Lung (tissue), 12 donors: ENCODE measurements around the gene PDS5B. TPM values are rescaled to one million over a fixed set of nuclear protein-coding genes. Genes with fewer than 3 reads are reported as not detected.

Experiments
- ATAC-seq: fragments of 200-7000 bp; cut with Tn5 transposase; one replicate; pipeline ENCODE4 v1.9.1; 2020; ENCODE audit warnings: moderate number of reproducible peaks; ENCODE audit not compliant: insufficient read depth, low FRiP score
- DNase-seq, 3 donors: peaks; one replicate each; pipeline ENCODE4 v3.0.0-alpha.2; 2013 to 2017
- H3K27ac ChIP-seq, 2 donors: one replicate each; pipeline ENCODE4 v1.5.1; 2013; ENCODE audit warnings: mild to moderate bottlenecking in 2 of 2, moderate library complexity in 2 of 2, control low read depth in 1 of 2, inconsistent platforms in 1 of 2, low read depth in 1 of 2, low read length in 1 of 2
- H3K27me3 ChIP-seq, 3 donors: one replicate each; pipeline ENCODE4 v1.5.1; 2013; ENCODE audit warnings: low read length in 2 of 3; ENCODE audit not compliant: control insufficient read depth in 3 of 3, insufficient read depth in 3 of 3
- H3K36me3 ChIP-seq, 4 donors: one replicate each; pipeline ENCODE4 v1.5.1; 2013; ENCODE audit warnings: low read length in 4 of 4, mild to moderate bottlenecking in 1 of 4, moderate library complexity in 1 of 4; ENCODE audit not compliant: control insufficient read depth in 4 of 4, insufficient read depth in 4 of 4
- H3K4me1 ChIP-seq, 5 donors: one replicate each; pipeline ENCODE4 v1.5.1; 2013; ENCODE audit warnings: low read length in 5 of 5, mild to moderate bottlenecking in 2 of 5, moderate library complexity in 1 of 5; ENCODE audit not compliant: control insufficient read depth in 5 of 5, insufficient read depth in 5 of 5
- H3K4me3 ChIP-seq: one replicate; pipeline ENCODE4 v1.5.1; 2013; ENCODE audit warnings: mild to moderate bottlenecking, control low read depth, moderate library complexity
- H3K9ac ChIP-seq, 2 donors: one replicate each; pipeline ENCODE4 v1.5.1; 2013; ENCODE audit warnings: low read length in 2 of 2, control low read depth in 1 of 2; ENCODE audit not compliant: insufficient read depth in 1 of 2
- H3K9me3 ChIP-seq, 4 donors: one replicate each; pipeline ENCODE4 v1.5.1; 2013; ENCODE audit warnings: low read length in 3 of 4, mild to moderate bottlenecking in 1 of 4, moderate library complexity in 1 of 4; ENCODE audit not compliant: control insufficient read depth in 4 of 4, insufficient read depth in 3 of 4
- WGBS, 2 donors: extraction: QIAGEN DNeasy Blood & Tissue Kit; methylation state at CpG; one replicate each; pipeline ENCODE4 v1.1.7; 2013; 5-methylcytosine and 5-hydroxymethylcytosine counted together
- polyA plus RNA-seq, 2 donors: library from polyadenylated mRNA; stranded (reverse); fragments of 200-250 nt; gene quantifications; one replicate each; pipeline ENCODE4 v1.2.1, GENCODE V29; 2013
- total RNA-seq, 2 donors: library from RNA; depleted of rRNA in 1 of 2; stranded (reverse); fragments of >200 nt in 1 of 2; gene quantifications; one replicate each; pipeline ENCODE4 v1.2.1, GENCODE V29; 2014 to 2021
- TF ChIP-seq, protein P1 (sequence below): IDR thresholded peaks from 2 replicates; pipeline ENCODE4 v1.5.1; 2012; ENCODE audit warnings: mild to moderate bottlenecking; ENCODE audit errors: control extremely low read depth, extremely low read depth
- donor health status: control.
- donor health status: control.
- donor health status: Bipolar disorder and iron deficiency.
- donor health status: healthy.
- donor health status: DM: yes; HTN: yes; CAD: no.

Gene PDS5B
- total and polyA plus RNA-seq, 4 donors, result 5.3 to 111 (median 19.3) TPM

DNA sequence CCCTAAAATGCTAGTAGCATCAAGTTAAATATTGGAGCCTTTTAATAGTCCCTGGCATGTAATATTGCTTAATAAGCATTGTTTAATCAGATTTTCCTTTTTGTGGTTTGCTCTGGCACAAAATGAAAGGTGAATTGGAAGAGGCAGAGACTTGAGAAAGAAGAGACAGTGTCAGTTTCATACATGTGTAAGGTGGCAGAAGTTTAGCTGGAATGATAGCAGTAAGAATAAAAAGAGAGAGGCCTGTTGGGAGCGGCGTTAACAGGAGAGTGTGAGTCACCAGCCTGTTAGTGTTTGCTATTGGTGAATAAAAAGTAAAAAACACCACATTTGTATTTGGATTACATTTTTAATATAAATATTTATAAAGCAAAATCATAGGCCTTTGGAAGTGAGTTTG is 145.3 kb downstream of the PDS5B start:
- H3K4me1 ChIP-seq, result peaks cover 0 to 11% (median 2%) of the 10 kb centered on the region in 5 donors
- TF ChIP-seq, protein P1, sequence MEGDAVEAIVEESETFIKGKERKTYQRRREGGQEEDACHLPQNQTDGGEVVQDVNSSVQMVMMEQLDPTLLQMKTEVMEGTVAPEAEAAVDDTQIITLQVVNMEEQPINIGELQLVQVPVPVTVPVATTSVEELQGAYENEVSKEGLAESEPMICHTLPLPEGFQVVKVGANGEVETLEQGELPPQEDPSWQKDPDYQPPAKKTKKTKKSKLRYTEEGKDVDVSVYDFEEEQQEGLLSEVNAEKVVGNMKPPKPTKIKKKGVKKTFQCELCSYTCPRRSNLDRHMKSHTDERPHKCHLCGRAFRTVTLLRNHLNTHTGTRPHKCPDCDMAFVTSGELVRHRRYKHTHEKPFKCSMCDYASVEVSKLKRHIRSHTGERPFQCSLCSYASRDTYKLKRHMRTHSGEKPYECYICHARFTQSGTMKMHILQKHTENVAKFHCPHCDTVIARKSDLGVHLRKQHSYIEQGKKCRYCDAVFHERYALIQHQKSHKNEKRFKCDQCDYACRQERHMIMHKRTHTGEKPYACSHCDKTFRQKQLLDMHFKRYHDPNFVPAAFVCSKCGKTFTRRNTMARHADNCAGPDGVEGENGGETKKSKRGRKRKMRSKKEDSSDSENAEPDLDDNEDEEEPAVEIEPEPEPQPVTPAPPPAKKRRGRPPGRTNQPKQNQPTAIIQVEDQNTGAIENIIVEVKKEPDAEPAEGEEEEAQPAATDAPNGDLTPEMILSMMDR, result no peak
- H3K4me3 ChIP-seq, result no peak overlapping the region
- no peaks in the 10 kb centered on the region for H3K9me3 ChIP-seq
- no peaks in the 10 kb centered on the region for H3K27me3 ChIP-seq
- H3K36me3 ChIP-seq, result peaks cover 0 to 6% (median 2%) of the 10 kb centered on the region in 4 donors
- ATAC-seq (no peak), DNase-seq (peak in 2 of 3 donors; percentile 33 to 39)
- no peak overlapping the region for H3K27ac ChIP-seq
- WGBS, 2 donors, result 47 to 74% methylated on average over 2 of the region's 2 CpGs
- H3K9ac ChIP-seq, result no peak overlapping the region

DNA sequence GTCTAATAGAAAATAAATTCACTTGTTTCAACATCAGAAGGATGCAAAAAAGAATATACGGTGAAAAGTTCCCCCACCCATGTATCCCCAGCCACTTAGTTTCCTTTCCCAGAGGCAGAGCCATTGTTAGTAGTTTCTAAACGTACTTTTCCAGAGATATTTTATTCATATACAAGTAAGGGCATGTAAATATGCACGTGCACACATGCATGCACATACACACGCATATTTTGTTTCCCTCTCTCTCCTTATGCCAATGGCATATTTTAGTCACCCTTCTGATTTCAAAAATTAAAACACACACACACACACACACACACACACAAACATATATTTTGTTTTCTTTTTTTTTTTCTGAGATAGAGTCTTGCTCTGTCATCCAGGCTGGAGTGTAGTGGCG is 147.4 kb downstream of the PDS5B start:
- peaks cover 0 to 20% (median 2%) of the 10 kb centered on the region in 5 donors for H3K4me1 ChIP-seq
- no peak overlapping the region for H3K9ac ChIP-seq
- H3K9me3 ChIP-seq, result no peaks in the 10 kb centered on the region
- H3K27ac ChIP-seq, result no peak overlapping the region
- H3K36me3 ChIP-seq, result peaks cover 0 to 6% (median 2%) of the 10 kb centered on the region in 4 donors
- 84% methylated on average over 5 of the region's 5 CpGs for WGBS, 2 donors
- no peaks in the 10 kb centered on the region for H3K27me3 ChIP-seq
- TF ChIP-seq, protein P1, result no peak
- ATAC-seq (no peak), DNase-seq (no peak)
- H3K4me3 ChIP-seq, result no peak overlapping the region

DNA sequence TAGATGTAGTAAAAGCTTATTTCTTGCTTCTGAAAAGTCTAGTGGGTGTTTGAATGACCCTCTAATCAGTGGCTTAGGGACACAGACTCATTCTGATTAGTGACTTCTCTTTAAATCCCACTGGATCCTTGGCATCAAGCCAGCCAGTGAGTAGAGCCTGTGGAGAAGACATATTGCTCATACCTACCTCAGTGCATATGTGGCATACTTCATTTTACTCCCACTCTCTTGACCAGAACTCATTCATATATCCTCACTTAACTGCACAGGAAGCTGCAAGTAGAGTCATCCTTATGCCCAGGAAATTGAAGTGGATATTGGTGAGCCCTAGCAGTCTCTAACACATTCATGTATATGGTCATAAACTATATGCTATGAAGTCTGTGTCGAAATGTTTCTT is 148.3 kb downstream of the PDS5B start:
- Histone ChIP-seq H3K27me3 (no peaks in the 10 kb centered on the region), H3K4me1 (peaks cover 0 to 20% (median 2%) of the 10 kb centered on the region in 5 donors), H3K27ac (no peak overlapping the region), H3K9me3 (no peaks in the 10 kb centered on the region), H3K36me3 (peaks cover 0 to 6% (median 2%) of the 10 kb centered on the region in 4 donors), H3K9ac (no peak overlapping the region), H3K4me3 (no peak overlapping the region)
- DNase-seq, result no peak
- ATAC-seq, result no peak
- TF ChIP-seq, protein P1, result no peak
- 98 to 100% methylated on average over 1 of the region's 1 CpG for WGBS, 2 donors

DNA sequence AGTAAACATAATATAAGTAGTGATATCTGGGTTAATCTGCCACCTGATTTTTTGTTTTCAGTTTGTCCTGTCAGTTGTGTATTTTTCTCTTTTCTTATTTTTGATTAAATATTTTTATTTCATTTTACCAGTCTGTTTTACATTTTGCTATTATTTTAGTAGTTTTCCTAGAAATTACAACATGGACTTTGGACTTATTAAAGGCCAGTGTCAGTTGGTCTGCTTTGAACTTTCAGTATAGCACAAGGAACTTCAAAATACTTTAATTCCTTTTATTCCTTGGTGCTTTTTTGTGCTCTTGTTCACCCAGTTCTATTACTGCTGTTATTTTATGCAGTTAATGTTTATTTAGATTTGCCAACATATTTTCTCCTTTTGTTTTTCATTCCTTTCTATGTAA is 149.6 kb downstream of the PDS5B start:
- no peaks in the 10 kb centered on the region for H3K27me3 ChIP-seq
- TF ChIP-seq, protein P1, result no peak
- H3K4me3 ChIP-seq, result no peak overlapping the region
- peaks cover 0 to 20% (median 2%) of the 10 kb centered on the region in 5 donors for H3K4me1 ChIP-seq
- DNase-seq, result no peak
- no peak overlapping the region for H3K27ac ChIP-seq
- H3K36me3 ChIP-seq, result peaks cover 0 to 6% (median 2%) of the 10 kb centered on the region in 4 donors
- ATAC-seq, result no peak
- H3K9me3 ChIP-seq, result no peaks in the 10 kb centered on the region
- no peak overlapping the region for H3K9ac ChIP-seq
